Activated T-cell treated with anti-CD3 and anti-CD28 coated beads for 48 hours (primary cell): ENCODE data around the gene PLAAT2.
"Not testable (repeated sequence)": the region's sequence is repeated elsewhere in the genome, so short reads cannot be mapped to it uniquely, and the experiment has no call there.

Experiments
- DNase-seq: peaks from one replicate; pipeline ENCODE4 v3.0.0-alpha.2; 2020; ENCODE audit warnings: low read depth

Gene PLAAT2

GRCh38 chr11:63563201-63564055 is at the start of gene PLAAT2:
Gene PLAAT2 (minus strand): TSS chr11:63563379. CDS start chr11:63563324, 55 bp downstream.
- no peak for DNase-seq

GRCh38 chr11:63612181-63612580 is 49.0 kb upstream of the PLAAT2 start:
- no peak for DNase-seq

- DNase-seq, result no peak
These were observed 48.2 kb upstream of the PLAAT2 start for GRCh38 chr11:63611395-63611747.

GRCh38 chr11:63610604-63611394 is 47.6 kb upstream of the PLAAT2 start:
- no peak for DNase-seq

- no peak for DNase-seq
These were observed 46.9 kb upstream of the PLAAT2 start for GRCh38 chr11:63609971-63610580.

GRCh38 chr11:63609536-63609935 is 46.4 kb upstream of the PLAAT2 start:
- DNase-seq, result no peak

- DNase-seq, result no peak
These were observed 45.5 kb upstream of the PLAAT2 start for GRCh38 chr11:63608353-63609345.

GRCh38 chr11:63603180-63603518 is 40.0 kb upstream of the PLAAT2 start:
- DNase-seq, result no peak

- not testable (repeated sequence) for DNase-seq
These were observed 39.4 kb upstream of the PLAAT2 start for GRCh38 chr11:63602290-63603179.

GRCh38 chr11:63599211-63600122 is 36.3 kb upstream of the PLAAT2 start:
- no peak for DNase-seq

- no peak for DNase-seq
These were observed 35.4 kb upstream of the PLAAT2 start for GRCh38 chr11:63598556-63598955.

GRCh38 chr11:63595296-63595695 is 32.1 kb upstream of the PLAAT2 start:
- DNase-seq, result no peak

- no peak for DNase-seq
These were observed 29.8 kb upstream of the PLAAT2 start for GRCh38 chr11:63592975-63593395.

- DNase-seq, result no peak
These were observed 27.0 kb upstream of the PLAAT2 start for GRCh38 chr11:63590024-63590788.

GRCh38 chr11:63589000-63589399 is 25.8 kb upstream of the PLAAT2 start:
- DNase-seq, result no peak

GRCh38 chr11:63586451-63587166 is 23.4 kb upstream of the PLAAT2 start:
- DNase-seq, result no peak

- DNase-seq, result no peak
These were observed 20.1 kb upstream of the PLAAT2 start for GRCh38 chr11:63583357-63583677.

- DNase-seq, result not testable (repeated sequence)
These were observed 18.0 kb upstream of the PLAAT2 start for GRCh38 chr11:63581224-63581623.
